ENCODE results near the gene ZNF132.

Gene ZNF132

DNA sequence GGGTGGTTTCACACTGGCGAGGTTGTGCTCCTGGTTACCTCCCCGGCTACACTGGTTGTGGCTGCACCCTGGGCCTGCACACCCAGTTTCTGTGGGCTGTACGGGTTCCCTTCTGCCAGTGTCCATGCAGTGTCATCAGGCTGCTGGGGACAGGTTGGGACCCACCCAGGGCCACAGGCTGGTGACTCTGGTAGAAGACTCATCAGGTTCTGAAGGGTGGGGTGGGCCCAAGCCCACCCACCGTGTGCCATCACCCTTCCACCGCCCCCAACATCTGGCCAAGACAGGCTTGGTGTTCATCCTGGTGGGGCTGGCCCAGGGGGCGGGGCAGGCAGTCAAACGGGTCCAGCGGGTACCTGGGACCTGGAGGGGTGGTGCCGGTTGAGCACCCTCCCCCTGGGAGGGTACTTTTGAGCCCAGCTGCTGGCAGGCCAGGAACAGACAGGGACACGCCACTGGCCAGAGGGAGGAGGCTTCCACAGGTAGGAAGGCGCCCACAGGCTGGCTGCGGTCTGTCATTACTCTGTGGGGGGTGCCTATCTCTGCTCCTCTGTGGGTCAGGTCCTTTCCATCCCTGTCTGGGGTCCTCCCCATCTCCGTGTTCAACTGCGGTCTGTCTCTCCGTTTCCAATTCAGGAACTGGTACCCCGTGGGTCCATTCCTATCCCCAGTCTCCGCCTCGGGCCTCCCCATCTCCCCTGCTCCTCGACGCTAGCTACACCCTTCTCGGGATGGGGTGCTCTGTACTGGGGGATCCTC, 44.6 kb downstream of the ZNF132 start, which contains the start of gene RNF225:
Gene RNF225 (plus strand): TSS at position 437 of the 759 bp plus-strand sequence. CDS start 434 bp downstream, outside the sequence.
- Mint-ChIP-seq H3K27me3 (peaks cover 44% of the 10 kb centered on the region), H3K27ac (no peak within 1 kb of the TSS), H3K4me3 (no peak within 1 kb of the TSS), H3K4me1 (peaks cover 28% of the 10 kb centered on the region), H3K36me3 (peaks cover 40% of the 10 kb centered on the region), H3K9me3 (no peaks in the 10 kb centered on the region)
- no peak for DNase-seq
- CTCF ChIA-PET: no interaction called here

DNA sequence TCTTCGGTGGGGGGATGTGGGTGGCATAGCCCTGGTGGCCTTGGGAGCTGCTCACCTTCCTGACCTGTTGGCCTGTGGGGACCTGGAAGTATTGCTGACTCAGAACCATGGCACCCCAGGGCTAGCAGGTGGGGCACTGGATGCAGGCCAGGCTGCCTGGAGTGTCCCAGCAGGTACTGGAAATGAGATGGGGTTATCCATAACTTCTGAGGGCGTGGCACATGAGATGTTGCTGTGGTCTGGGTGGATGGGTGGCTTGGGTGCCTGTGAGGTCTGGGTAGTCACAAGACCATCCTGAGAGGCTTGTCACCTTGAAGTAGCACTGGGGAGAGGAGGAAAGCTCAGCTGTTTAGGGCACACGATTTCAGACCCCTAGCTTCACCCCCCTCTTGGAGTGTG, 45.1 kb downstream of the ZNF132 start:
- Mint-ChIP-seq H3K9me3 (no peaks in the 10 kb centered on the region), H3K27me3 (peaks cover 44% of the 10 kb centered on the region), H3K36me3 (peaks cover 41% of the 10 kb centered on the region), H3K27ac (no peak overlapping the region), H3K4me1 (peaks cover 26% of the 10 kb centered on the region), H3K4me3 (no peak overlapping the region)
- CTCF ChIA-PET: no interaction called here
- DNase-seq: no peak

DNA sequence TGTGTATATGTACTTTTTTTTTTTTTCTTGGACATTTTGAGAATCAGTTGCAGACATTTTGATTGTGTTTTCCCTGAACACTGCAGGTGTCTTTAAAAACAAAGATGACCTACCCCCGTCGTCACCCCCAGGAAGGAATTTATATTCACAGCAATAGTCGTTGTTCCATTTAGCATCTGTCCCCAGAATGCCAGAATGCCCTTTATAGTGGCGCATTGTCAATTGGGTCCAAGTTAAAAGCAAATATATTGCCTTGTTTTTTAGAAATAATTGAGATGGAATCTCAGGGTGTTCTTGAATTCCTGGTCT, 46.3 kb downstream of the ZNF132 start:
- Mint-ChIP-seq H3K9me3 (no peaks in the 10 kb centered on the region), H3K4me1 (peaks cover 32% of the 10 kb centered on the region), H3K27ac (no peak overlapping the region), H3K4me3 (no peak overlapping the region), H3K36me3 (peaks cover 49% of the 10 kb centered on the region), H3K27me3 (peaks cover 41% of the 10 kb centered on the region)
- CTCF ChIA-PET: no interaction called here
- DNase-seq: no peak

DNA sequence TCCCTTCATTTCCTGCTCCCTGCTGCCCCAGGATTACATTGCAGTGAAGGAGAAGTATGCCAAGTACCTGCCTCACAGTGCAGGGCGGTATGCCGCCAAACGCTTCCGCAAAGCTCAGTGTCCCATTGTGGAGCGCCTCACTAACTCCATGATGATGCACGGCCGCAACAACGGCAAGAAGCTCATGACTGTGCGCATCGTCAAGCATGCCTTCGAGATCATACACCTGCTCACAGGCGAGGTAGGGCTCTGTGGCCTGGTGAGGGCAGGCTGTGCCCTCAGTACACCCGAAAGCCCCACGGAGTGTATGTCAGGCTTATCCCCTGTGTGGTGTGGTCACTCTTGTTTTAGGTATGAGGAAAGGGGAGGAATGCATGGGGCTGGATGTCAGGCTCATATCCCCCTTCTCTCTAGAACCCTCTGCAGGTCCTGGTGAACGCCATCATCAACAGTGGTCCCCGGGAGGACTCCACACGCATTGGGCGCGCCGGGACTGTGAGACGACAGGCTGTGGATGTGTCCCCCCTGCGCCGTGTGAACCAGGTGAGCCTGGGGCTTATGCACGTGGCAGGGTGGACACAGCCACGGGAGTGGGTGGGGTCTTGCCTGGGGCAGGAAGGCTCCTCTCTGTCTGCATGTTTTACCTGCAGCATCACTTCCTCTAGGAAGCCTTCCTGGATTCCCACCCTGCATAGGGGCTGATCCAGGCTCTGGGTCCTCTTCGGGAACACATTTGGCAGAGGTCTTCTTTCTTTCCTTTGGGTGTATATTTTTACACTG, 46.8 kb downstream of the ZNF132 start:
- CTCF ChIA-PET: no interaction called here
- H3K27me3 Mint-ChIP-seq: peaks cover 37% of the 10 kb centered on the region
- no peaks in the 10 kb centered on the region for H3K9me3 Mint-ChIP-seq
- H3K36me3 Mint-ChIP-seq: peaks cover 52% of the 10 kb centered on the region
- H3K4me1 Mint-ChIP-seq: peaks cover 38% of the 10 kb centered on the region
- DNase-seq: no peak
- H3K27ac Mint-ChIP-seq: no peak overlapping the region
- no peak overlapping the region for H3K4me3 Mint-ChIP-seq

DNA sequence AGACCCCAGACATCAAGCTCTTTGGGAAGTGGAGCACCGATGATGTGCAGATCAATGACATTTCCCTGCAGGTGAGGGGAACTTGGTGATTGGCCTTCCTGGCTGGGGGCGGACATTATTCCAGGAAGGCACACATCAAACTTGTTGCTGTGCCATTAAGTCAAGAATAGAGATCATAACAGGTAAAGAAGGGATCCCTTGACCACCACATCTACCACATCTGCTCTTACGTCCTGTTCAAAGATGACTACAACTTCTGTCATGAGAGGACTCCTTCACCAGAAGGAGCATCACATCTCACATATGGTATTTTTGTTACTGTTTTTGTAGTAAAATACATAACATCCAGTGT, 51.8 kb downstream of the ZNF132 start:
- Mint-ChIP-seq H3K27ac (peak overlapping the region; percentile 83), H3K27me3 (no peaks in the 10 kb centered on the region), H3K4me1 (peaks cover 49% of the 10 kb centered on the region), H3K9me3 (no peaks in the 10 kb centered on the region), H3K4me3 (peak overlapping the region; percentile 93), H3K36me3 (peaks cover 34% of the 10 kb centered on the region)
- CTCF ChIA-PET: no interaction called here
- DNase-seq: no peak

DNA sequence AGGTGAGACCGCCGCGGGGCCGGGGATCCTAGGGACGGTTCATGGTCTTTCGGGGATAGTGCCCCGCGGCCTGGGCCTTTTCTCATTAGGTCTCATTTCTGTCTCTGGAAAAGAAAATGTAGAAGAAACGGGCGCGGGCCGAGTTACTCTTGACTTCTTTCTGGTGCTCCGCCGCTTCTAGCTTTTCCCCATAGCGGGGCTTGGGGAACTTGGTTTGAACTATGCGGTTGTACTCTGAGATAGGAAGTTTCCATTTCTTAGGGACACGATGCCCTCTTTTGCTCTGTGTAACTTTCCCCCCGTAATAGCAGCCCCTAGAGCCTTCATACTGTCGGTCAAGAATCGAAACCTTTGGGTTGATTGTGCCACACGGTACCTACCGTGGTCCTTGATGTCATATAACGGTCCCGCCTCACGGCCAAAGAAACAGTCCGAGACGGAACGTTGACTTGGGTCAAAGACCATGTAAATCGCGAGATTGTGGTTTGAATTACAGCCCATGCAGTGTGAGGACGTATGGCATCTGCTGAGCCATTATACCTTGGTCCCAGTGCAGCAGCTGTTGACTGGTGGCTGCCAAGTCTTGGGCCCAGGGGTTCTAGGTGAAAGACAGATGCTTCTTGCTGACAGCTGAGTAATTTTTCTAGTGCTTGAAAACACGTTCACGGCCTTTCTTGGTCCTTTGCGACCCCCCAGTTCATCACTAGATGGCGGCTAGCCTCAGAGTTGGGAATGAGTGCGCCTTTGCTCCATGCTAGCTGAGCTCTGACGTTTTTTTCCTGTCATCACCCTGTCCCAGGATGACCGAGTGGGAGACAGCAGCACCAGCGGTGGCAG, 52.4 kb downstream of the ZNF132 start:
- Mint-ChIP-seq H3K4me1 (peaks cover 50% of the 10 kb centered on the region), H3K4me3 (peak overlapping the region; percentile 93), H3K36me3 (peaks cover 29% of the 10 kb centered on the region), H3K27me3 (no peaks in the 10 kb centered on the region), H3K9me3 (no peaks in the 10 kb centered on the region), H3K27ac (peak overlapping the region; percentile 98)
- CTCF ChIA-PET: interaction anchor here (0.6 kb wide), 1 partner anchor 44 kb away, joined by 3 read pairs; no protein-coding TSS in a partner anchor
- DNase-seq: no peak

DNA sequence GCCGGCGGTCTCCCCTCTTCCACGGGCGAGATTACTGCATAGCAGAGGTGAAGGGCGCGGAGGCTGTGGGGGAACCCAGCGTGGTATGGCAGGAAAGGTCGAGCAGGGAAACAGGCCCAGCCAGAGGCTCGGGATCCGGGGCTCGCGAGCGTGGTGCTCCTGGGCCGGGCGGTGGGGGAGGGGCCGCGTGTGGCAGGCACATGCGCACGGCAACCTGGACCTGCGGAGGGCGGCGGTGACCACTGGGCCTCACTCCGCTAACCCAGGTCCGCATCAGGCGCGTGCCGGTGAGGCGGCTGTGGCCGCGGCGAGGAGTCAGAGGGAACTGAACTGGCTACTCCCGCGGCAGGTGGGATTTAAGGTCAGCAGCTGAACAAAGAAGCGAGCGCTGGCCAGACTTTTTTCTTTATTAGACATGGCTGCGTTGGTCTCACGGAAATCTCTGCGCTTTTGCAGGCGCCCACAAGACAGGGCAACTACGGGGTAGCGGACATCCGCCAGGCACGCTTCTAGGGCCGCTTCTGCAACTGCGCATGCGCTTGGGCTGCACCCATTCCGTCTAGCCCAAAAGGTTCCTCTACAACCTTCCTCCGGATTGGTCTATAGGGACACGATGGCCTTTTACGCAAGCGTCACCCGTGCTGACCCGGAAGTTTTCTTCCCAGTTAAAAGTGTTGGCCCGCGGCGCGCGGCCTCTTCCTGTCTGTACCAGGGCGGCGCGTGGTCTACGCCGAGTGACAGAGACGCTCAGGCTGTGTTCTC, 53.2 kb downstream of the ZNF132 start, which contains the start of gene RPS5:
Gene RPS5 (plus strand): TSS at position 694 of the 762 bp plus-strand sequence. CDS start 869 bp downstream, outside the sequence.
- CTCF ChIA-PET: no interaction called here
- H3K27ac Mint-ChIP-seq: peak within 1 kb of the TSS; percentile 98
- peak; percentile 97 for DNase-seq
- H3K9me3 Mint-ChIP-seq: no peaks in the 10 kb centered on the region
- peaks cover 27% of the 10 kb centered on the region for H3K36me3 Mint-ChIP-seq
- peaks cover 51% of the 10 kb centered on the region for H3K4me1 Mint-ChIP-seq
- H3K4me3 Mint-ChIP-seq: peak within 1 kb of the TSS; percentile 93
- no peaks in the 10 kb centered on the region for H3K27me3 Mint-ChIP-seq

DNA sequence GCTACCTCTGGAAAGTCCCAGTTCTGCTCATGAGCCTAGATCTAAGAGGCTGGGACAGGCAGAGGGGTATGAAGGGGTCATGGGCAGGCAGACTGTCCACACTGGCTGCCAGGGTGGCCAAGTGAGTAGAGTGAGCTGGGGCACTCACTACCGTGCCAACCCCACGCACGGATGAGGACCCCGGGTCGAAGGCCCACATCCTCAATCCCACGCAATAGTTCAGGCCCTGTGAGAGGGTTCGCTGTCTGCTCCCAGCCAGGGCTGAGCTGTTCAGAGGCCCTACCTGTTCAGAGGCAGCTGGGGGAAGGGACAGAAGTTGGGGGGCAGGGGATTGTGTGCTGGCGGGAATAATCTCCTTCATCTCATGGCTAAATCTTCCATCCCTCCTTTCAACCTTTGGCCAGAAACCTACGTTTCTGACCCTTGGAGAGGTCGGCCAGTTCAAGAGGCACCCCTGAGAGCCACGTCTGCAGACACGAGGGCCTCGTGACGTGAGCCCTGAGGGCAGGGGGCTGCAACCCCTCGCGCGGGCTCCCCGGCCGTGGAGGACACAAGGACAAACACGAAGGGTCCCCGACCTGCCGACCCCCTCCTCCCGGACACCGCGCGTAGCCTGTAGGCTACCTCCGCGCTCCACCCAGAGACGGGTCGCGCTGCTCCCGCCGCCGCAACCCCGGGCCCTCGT, 53.9 kb downstream of the ZNF132 start:
- Mint-ChIP-seq H3K4me1 (peaks cover 53% of the 10 kb centered on the region), H3K36me3 (peaks cover 21% of the 10 kb centered on the region), H3K9me3 (no peaks in the 10 kb centered on the region), H3K27ac (peak overlapping the region; percentile 98), H3K4me3 (peak overlapping the region; percentile 93), H3K27me3 (no peaks in the 10 kb centered on the region)
- CTCF ChIA-PET: no interaction called here
- peak; percentile 34 for DNase-seq

DNA sequence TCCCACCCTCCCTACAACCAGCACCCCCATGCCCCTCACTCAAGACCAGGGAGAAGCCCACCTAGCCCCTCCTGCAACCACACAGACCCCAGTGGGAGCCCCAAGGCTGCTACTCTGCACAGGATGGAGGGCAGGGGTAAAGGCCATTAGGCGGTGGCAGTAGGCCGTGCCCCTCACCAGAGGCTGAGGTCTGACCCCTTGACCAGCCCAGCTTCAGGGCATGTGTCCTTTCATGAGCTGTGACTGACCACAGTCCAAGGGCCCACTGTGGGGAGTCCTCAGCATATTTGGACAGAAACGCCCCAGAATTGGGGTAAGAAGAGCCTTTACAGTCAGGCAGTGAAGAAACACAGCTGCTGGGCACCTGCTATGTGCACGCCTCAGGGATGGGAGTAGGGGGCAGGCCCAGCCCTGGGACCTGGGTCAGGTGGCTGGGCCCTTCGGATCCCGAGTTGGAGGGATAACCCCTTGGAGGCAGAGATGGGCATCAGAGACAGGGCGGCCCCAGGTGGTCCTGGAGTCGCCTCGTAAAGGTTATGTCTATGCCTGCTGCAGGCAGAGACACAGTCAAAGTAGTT, 54.6 kb downstream of the ZNF132 start:
- DNase-seq: no peak
- Mint-ChIP-seq H3K4me1 (peaks cover 48% of the 10 kb centered on the region), H3K4me3 (peak overlapping the region; percentile 93), H3K9me3 (no peaks in the 10 kb centered on the region), H3K36me3 (peaks cover 17% of the 10 kb centered on the region), H3K27me3 (no peaks in the 10 kb centered on the region), H3K27ac (peak overlapping the region; percentile 98)
- CTCF ChIA-PET: no interaction called here

DNA sequence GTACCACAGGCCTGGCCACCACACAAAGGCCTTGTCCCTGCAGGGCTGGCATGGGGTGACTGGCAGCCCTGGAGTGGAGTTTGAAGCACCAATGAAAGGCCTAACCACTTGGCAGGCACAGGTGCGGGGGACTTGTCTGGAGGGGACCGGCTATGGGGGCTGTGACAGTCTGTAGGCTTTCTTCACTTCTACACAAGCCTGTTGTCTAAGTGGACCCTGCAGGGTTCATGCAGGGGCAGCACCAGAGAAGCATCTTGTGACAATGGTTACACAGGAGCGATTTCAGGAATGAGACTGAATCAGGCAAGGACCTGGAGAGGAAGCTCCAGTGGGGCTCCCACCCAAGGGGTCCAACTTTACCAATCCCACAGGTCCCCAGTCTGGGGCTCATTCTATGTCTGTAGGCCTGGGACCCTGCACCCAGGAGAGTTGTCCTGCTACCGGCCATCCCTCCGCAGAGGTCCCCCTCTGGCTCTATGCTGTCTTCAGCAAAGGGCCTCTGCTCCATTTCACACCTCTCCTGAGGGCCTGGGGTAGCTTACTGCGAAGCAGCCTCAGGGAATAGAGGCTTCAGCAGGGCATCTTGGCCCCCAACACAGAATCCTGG, 56.9 kb downstream of the ZNF132 start:
- Mint-ChIP-seq H3K36me3 (peaks cover 4% of the 10 kb centered on the region), H3K4me3 (peak overlapping the region; percentile 43)

More for the DNA sequence above, 56.9 kb downstream of the ZNF132 start:
- H3K9me3 Mint-ChIP-seq: no peaks in the 10 kb centered on the region
- peaks cover 46% of the 10 kb centered on the region for H3K4me1 Mint-ChIP-seq
- CTCF ChIA-PET: no interaction called here
- no peak for DNase-seq
- H3K27me3 Mint-ChIP-seq: no peaks in the 10 kb centered on the region
- H3K27ac Mint-ChIP-seq: no peak overlapping the region
